Upper lobe of left lung (tissue), 6 donors: ENCODE results near the gene SUN5. TPM values are rescaled to one million over a fixed set of nuclear protein-coding genes. Genes with fewer than 3 reads are reported as not detected.
A peak's percentile ranks its signal among the peaks of the same experiment; 100 is the strongest.

ENCODE experiments used
- ATAC-seq, 2 donors: fragments of 200-7000 bp; cut with Tn5 transposase; one replicate each; pipeline ENCODE4 v1.9.1; 2022; ENCODE audit warnings: mild to moderate bottlenecking in 2 of 2, moderate library complexity in 2 of 2; ENCODE audit not compliant: low FRiP score in 2 of 2
- DNase-seq, 2 donors: peaks; one replicate each; pipeline ENCODE4 v3.0.0-alpha.2; 2019 to 2020
- H3K27ac ChIP-seq, 4 donors: fragments of 200-600 bp; sonication (generic); one replicate each; pipeline ENCODE4 v1.5.1; 2016 to 2019
- H3K27me3 ChIP-seq, 4 donors: fragments of 200-600 bp; sonication (generic); one replicate each; pipeline ENCODE4 v1.5.1; 2017 to 2019
- H3K36me3 ChIP-seq, 4 donors: fragments of 200-600 bp; sonication (generic); one replicate each; pipeline ENCODE4 v1.5.1; 2016 to 2019
- H3K4me1 ChIP-seq, 4 donors: fragments of 200-600 bp; sonication (generic); one replicate each; pipeline ENCODE4 v1.5.1; 2018 to 2019
- H3K4me3 ChIP-seq, 4 donors: fragments of 200-600 bp; sonication (generic); one replicate each; pipeline ENCODE4 v1.5.1; 2017 to 2019; ENCODE audit warnings: mild to moderate bottlenecking in 2 of 4, moderate library complexity in 1 of 4
- H3K9me3 ChIP-seq, 4 donors: fragments of 200-600 bp; sonication (generic); one replicate each; pipeline ENCODE4 v1.5.1; 2018 to 2019
- EP300 ChIP-seq, 4 donors: sonication (generic); formaldehyde crosslinking; IDR thresholded peaks; one replicate each; pipeline ENCODE4 v1.5.1; 2017; ENCODE audit warnings: antibody characterized with exemption in 4 of 4, control low read depth in 2 of 4
- POLR2A ChIP-seq, 4 donors: fragments of 450-650 bp; IDR thresholded peaks; one replicate each; pipeline ENCODE4 v1.5.1; 2016 to 2017; ENCODE audit warnings: antibody characterized with exemption in 4 of 4, mild to moderate bottlenecking in 2 of 4
- POLR2AphosphoS5 ChIP-seq, 2 donors: sonication (generic); formaldehyde crosslinking; IDR thresholded peaks; one replicate each; pipeline ENCODE4 v1.5.1; 2017; ENCODE audit warnings: antibody characterized with exemption in 2 of 2
- WGBS, 2 donors: methylation state at CpG; one replicate each; pipeline ENCODE4 v1.1.5; 2017 to 2018; 5-methylcytosine and 5-hydroxymethylcytosine counted together
- total RNA-seq, 6 donors: library from RNA; depleted of rRNA in 4 of 6; stranded (reverse); fragments of >200 nt in 4 of 6; gene quantifications; one replicate each; pipeline versions ENCODE4 v1.1.0 to v1.2.1, GENCODE V29; 2016 to 2021
- TF ChIP-seq, protein P1 (sequence below), 6 experiments: fragments of 450-650 bp in 4 of 6; fragments of 200-600 bp in 2 of 6; sonication (generic) in 2 of 6; IDR thresholded peaks; one replicate each; pipeline ENCODE4 v1.5.1; 2016 to 2019; ENCODE audit warnings: antibody characterized with exemption in 6 of 6
- donor health status: DM: no; HTN: no; CAD: no; lungs with moderate emphysema.
- donor health status: DM: no; HTN: yes; CAD: no; lungs with severe emphysema.

Gene SUN5
- total RNA-seq, 6 donors from 2014 or later, result not detected

DNA sequence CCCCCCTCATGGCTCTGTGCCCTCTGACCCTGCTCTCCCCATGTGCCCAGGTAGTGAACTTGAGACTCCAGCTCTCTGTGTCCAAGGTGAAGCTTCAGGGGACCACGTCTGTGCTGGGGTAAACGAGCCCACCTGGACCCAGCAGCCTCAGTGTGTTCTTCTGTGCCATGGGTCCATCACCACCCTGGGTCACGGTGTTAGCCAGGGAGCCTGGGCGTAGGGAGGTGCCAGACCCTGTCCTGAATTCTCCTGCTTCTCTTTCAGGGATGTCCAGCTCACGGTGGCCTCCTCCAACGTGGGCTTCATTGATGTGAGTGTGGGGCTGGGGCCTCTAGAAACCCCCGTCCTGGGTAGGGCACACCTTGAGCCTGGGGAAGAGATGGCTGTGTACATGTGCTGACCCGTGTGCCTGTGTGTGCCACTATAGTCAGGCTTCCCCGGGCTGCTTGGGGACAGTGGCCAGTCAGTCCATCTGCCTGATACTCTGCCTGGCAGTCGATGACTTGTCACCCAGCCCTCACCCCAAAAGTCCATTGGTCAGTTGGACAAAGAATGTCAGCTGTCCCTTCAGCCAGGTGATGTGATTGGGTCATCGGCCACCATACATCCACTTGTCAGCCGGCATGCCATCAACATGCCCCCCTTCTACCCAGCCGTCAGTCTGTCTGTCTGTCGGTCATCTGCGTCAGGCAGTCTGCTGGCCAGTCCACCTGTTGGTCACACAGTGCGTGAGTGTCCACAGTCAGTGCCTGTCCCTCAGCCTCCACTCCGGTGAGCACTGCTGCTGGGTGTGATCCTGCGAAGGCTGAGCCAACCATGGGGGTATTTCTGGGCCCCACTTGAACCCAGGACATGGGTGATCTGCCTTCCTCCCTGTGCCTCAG lies 16.3 kb upstream of the SUN5 start:
- Histone ChIP-seq H3K27ac (no peak overlapping the region), H3K27me3 (no peaks in the 10 kb centered on the region), H3K4me3 (no peak overlapping the region), H3K4me1 (no peaks in the 10 kb centered on the region), H3K36me3 (no peaks in the 10 kb centered on the region), H3K9me3 (no peaks in the 10 kb centered on the region)
- ATAC-seq (no peak), DNase-seq (no peak)
- 83 to 88% methylated on average over 2 to 17 of the region's 18 CpGs for WGBS, 2 donors
- no peak for TF ChIP-seq POLR2A (IDR thresholded peaks at IDR 0.05)
- TF ChIP-seq, protein P1, sequence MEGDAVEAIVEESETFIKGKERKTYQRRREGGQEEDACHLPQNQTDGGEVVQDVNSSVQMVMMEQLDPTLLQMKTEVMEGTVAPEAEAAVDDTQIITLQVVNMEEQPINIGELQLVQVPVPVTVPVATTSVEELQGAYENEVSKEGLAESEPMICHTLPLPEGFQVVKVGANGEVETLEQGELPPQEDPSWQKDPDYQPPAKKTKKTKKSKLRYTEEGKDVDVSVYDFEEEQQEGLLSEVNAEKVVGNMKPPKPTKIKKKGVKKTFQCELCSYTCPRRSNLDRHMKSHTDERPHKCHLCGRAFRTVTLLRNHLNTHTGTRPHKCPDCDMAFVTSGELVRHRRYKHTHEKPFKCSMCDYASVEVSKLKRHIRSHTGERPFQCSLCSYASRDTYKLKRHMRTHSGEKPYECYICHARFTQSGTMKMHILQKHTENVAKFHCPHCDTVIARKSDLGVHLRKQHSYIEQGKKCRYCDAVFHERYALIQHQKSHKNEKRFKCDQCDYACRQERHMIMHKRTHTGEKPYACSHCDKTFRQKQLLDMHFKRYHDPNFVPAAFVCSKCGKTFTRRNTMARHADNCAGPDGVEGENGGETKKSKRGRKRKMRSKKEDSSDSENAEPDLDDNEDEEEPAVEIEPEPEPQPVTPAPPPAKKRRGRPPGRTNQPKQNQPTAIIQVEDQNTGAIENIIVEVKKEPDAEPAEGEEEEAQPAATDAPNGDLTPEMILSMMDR (IDR thresholded peaks at IDR 0.05), result no peak
- TF ChIP-seq EP300 (IDR thresholded peaks at IDR 0.05), result no peak

DNA sequence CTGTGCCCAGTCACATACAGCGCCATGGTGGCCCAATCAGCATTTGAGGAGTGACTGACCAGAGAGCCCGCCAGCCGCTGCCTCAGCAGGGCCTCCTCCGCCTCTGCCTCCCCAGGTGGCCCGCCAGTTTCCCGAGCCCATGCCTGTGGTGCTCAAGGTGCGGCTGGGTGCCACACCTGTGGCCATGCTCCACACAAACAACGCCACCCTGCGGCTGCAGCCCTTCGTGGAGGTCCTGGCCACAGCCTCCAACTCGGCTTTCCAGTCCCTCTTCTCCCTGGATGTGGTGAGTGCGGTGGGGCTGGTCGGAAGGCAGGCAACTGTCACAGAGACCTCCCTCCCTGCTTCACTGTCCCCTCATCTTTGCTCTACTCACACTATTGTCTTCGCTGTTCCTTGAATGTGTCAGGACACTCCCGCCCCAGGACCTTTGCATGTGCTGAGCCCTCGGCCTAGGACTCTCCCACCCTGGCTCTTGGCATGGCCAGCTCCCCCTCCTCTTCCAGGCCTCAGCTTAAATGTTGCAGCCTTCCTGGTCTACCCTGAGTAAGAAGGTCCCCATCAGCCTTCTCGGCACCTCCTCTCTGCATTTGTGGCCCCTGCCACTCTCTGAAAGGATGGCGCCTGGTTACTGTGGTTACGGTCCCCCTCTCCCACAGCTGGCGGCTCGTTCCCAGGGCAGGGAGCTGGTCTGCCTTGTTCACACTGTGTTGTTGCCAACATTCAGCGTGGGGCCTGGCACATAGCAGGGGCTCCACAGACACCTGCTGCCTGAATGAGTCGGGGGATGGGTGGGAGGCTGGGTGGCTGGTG lies 15.4 kb upstream of the SUN5 start:
- H3K27me3 ChIP-seq, result no peaks in the 10 kb centered on the region
- no peaks in the 10 kb centered on the region for H3K36me3 ChIP-seq
- no peak overlapping the region for H3K4me3 ChIP-seq
- ATAC-seq, result no peak
- no peaks in the 10 kb centered on the region for H3K9me3 ChIP-seq
- H3K4me1 ChIP-seq, result no peaks in the 10 kb centered on the region
- no peak for TF ChIP-seq POLR2AphosphoS5 (IDR thresholded peaks at IDR 0.05)
- no peak for TF ChIP-seq POLR2A (IDR thresholded peaks at IDR 0.05)
- TF ChIP-seq, protein P1 (IDR thresholded peaks at IDR 0.05), result no peak
- no peak for TF ChIP-seq EP300 (IDR thresholded peaks at IDR 0.05)
- peak in 1 of 2 donors; percentile 67 for DNase-seq
- H3K27ac ChIP-seq, result no peak overlapping the region
- WGBS, 2 donors, result 88% methylated on average over 21 of the region's 23 CpGs

DNA sequence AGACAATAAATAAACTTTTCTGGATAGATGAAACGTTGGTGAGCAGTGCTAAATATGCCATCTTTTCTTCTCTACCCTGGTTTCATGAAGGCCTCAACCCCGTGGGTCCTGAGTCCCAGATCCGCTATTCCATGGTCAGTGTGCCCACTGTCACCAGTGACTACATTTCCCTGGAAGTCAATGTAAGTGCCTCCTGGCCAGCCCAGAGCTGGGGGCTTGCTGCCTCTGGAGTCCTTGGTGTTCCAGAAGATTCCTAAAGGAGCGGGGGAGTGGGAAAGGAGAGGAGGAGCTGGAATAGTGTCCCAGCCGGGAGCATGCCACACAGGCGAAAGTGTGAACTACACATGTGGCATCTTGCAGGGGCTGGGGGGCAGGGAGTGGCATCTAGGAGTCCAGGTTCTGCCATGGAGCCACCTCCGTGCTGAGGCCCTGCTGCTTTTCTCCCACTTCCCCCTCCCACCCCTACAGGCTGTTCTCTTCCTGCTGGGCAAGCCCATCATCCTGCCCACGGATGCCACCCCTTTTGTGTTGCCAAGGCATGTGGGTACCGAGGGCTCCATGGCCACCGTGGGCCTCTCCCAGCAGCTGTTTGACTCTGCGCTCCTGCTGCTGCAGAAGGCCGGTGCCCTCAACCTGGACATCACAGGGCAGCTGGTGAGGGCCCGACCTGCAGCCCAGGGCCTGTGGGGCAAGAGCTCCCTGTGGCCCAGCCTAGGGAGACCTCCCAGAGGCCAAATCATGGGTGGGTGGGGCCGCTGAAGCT lies 14.1 kb upstream of the SUN5 start:
- ATAC-seq (no peak), DNase-seq (peak in 1 of 2 donors; percentile 61)
- Histone ChIP-seq H3K4me1 (no peaks in the 10 kb centered on the region), H3K27ac (no peak overlapping the region), H3K4me3 (no peak overlapping the region), H3K9me3 (no peaks in the 10 kb centered on the region), H3K27me3 (no peaks in the 10 kb centered on the region), H3K36me3 (no peaks in the 10 kb centered on the region)
- TF ChIP-seq POLR2A (IDR thresholded peaks at IDR 0.05) (no peak), EP300 (IDR thresholded peaks at IDR 0.05) (no peak), POLR2AphosphoS5 (IDR thresholded peaks at IDR 0.05) (no peak)
- TF ChIP-seq, protein P1 (IDR thresholded peaks at IDR 0.05), result no peak
- WGBS, 2 donors, result 69 to 73% methylated on average over 7 to 14 of the region's 14 CpGs

DNA sequence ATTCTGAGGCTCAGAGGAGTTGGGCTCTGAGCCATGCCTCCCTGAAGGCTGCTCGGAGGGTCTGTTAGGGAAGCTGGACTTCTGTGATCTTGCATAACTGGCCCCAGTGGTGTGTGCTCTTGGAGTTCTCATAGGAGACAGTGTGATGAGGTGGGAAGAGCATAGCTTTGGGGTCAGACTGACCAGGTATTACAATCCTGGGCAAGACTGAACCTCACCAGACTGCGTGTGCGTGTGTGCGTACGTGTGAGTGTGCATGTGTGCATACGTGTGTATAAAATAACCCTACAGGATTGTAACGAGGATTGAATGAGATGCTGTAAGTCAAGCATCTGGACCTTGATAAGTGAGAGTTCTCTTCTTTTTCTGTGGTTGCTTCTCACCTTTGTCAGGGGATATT lies 13.3 kb upstream of the SUN5 start:
- DNase-seq (no peak), ATAC-seq (no peak)
- Histone ChIP-seq H3K4me1 (no peaks in the 10 kb centered on the region), H3K36me3 (no peaks in the 10 kb centered on the region), H3K27me3 (no peaks in the 10 kb centered on the region), H3K4me3 (no peak overlapping the region), H3K9me3 (no peaks in the 10 kb centered on the region), H3K27ac (no peak overlapping the region)
- WGBS, 2 donors, result 83 to 85% methylated on average over 6 to 7 of the region's 7 CpGs
- no peak for TF ChIP-seq POLR2AphosphoS5 (IDR thresholded peaks at IDR 0.05)
- TF ChIP-seq EP300 (IDR thresholded peaks at IDR 0.05), result no peak
- TF ChIP-seq, protein P1 (IDR thresholded peaks at IDR 0.05), result no peak
- no peak for TF ChIP-seq POLR2A (IDR thresholded peaks at IDR 0.05)
